Stimulated activated CD4-positive, alpha-beta T cell treated with anti-CD3 and anti-CD28 coated beads, TNF-alpha, amount 100 ng/mL, for 48 hours (primary cell): ENCODE measurements around the gene UBQLN2.
"Not testable (repeated sequence)": the region's sequence is repeated elsewhere in the genome, so short reads cannot be mapped to it uniquely, and the experiment has no call there.

Source experiments
- DNase-seq, 3 donors: peaks; one replicate each; pipeline ENCODE4 v3.0.0-alpha.2; 2020; ENCODE audit warnings: low read depth in 3 of 3

The UBQLN2 gene

GRCh38 chrX:56563231-56564161 lies at the start of gene UBQLN2:
Gene UBQLN2, plus strand, starts transcription at chrX:56563627. Its CDS starts 247 bp downstream, at chrX:56563874.
- DNase-seq, result peak; percentile 64 to 75 (median 64)

- no peak for DNase-seq
Measured at GRCh38 chrX:56519642-56520041, 43.8 kb upstream of the UBQLN2 start.

GRCh38 chrX:56529482-56530007 lies 33.9 kb upstream of the UBQLN2 start:
- DNase-seq, result not testable (repeated sequence)

GRCh38 chrX:56530011-56530410 lies 33.4 kb upstream of the UBQLN2 start:
- no peak for DNase-seq

GRCh38 chrX:56550667-56551066 lies 12.8 kb upstream of the UBQLN2 start:
- DNase-seq, result no peak

GRCh38 chrX:56554870-56555269 lies 8.6 kb upstream of the UBQLN2 start:
- DNase-seq, result no peak

GRCh38 chrX:56557376-56557929 lies 6.0 kb upstream of the UBQLN2 start:
- no peak for DNase-seq

- DNase-seq, result peak in 2 of 3 donors; percentile 29 to 44
Measured at GRCh38 chrX:56564164-56564885, 898 bp downstream of the UBQLN2 start.

- DNase-seq, result no peak
Measured at GRCh38 chrX:56564921-56565840, 1.8 kb downstream of the UBQLN2 start.

GRCh38 chrX:56569378-56570057 lies 6.1 kb downstream of the UBQLN2 start:
- DNase-seq, result no peak

- DNase-seq, result no peak
Measured at GRCh38 chrX:56572975-56573374, 9.5 kb downstream of the UBQLN2 start.

- DNase-seq, result no peak
Measured at GRCh38 chrX:56574861-56575260, 11.4 kb downstream of the UBQLN2 start.

- DNase-seq, result no peak
Measured at GRCh38 chrX:56576721-56577120, 13.3 kb downstream of the UBQLN2 start.

GRCh38 chrX:56588397-56589188 lies 25.2 kb downstream of the UBQLN2 start:
- no peak for DNase-seq

GRCh38 chrX:56591830-56592229 lies 28.4 kb downstream of the UBQLN2 start:
- not testable (repeated sequence) for DNase-seq

GRCh38 chrX:56600141-56600540 lies 36.7 kb downstream of the UBQLN2 start:
- no peak for DNase-seq

GRCh38 chrX:56600987-56601386 lies 37.6 kb downstream of the UBQLN2 start:
- DNase-seq, result no peak

- DNase-seq, result no peak
Measured at GRCh38 chrX:56615282-56615681, 51.9 kb downstream of the UBQLN2 start.
